SK-N-DZ (cell line): Measurements from ENCODE around the gene CORO7.

Experiments used
- DNase-seq: peaks from one replicate; pipeline ENCODE4 v3.0.0-alpha.2; 2015; ENCODE audit warnings: low spot score
- small RNA-seq, 2 experiments: library from RNA; depleted of rRNA; stranded (forward); fragments of <200 nt; gene quantifications; one replicate each; pipeline ENCODE3, GENCODE V24; 2014

Gene CORO7

DNA sequence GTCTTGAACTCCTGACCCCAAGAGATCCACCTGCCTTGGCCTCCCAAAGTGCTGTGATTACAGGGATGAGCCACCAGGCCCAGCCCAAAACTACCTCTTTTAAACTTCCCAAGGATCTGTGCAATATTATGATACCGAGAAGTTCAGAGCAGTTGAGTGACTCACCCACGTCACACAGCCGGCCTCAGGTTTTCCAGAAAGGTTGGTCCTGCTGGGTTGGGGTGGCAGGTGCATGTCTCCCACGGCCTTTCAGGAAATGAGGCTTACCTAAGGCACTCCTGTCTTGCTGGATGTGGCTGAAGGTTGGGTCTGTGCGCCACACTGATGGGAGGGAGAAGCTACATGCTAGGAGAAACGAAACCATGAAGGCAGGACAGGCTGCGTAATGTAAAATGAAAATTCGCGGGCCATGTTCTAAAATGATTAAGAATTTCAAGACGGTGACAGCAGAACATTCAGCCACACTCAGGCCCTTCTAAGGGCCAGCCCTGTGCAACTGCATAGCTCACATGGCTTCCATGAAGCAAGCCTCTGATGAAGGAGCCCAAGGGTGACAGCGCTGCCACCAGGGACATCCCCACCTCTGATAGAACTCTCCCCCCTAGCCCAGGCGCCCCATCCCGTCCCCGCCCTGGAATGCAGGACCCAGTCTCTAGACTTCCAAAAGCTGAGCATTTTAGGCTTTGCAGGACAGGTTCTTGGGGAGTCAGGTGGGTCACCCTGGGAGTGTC, 107.1 kb downstream of the CORO7 start:
- DNase-seq, result no peak

DNA sequence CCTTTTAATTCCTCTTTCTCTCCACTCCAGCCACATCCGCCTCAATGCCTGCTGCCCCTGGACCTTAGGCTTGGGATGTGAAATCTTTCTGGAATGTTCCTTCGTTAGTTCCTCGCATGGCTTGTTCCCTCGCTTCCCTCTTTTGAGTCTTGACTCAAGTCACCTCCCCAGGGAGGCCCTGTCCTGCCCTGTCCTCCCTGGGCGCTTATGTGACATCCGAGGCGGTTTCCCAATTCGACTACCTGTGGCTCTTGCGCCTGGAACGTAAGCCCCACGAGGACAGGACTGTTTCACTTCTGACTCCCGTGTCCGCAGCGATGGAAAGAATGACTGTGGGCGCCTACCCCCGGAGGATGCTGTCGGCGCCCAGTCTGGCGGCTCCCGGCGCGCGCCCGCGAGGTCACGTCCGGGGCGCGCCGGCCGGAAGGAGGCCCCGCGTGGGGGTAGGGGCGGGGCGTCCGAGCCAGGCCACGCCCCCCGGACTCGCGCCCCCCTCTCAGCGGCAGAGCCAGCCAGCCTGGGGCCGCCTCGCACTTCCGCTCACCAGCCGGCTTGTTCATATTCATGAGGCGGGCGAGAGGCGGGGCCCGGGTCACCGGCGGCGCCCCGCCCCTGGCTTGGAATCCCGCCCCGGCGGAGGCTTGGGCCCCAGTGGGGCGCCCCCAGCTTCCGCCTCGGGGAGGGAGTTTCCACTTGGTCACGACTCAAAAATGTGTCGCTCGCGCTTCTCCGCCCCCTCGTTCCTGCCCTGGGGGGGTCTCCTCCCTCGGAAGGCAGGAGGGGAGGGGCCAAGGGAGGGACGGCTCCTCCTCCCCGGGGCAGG, 109.0 kb downstream of the CORO7 start:
- DNase-seq, result peak; percentile 94

GRCh38 chr16:4306470-4307214, 109.8 kb downstream of the CORO7 start:
- DNase-seq, result peak; percentile 66

Small RNAs within 50 kb of the gene (small RNA-seq; reads per million reads assigned to genes)
- 0 reads per million in 2 experiments for gene AC012676.2
